ENCODE results near the gene COL17A1. TPM values are rescaled to one million over a fixed set of nuclear protein-coding genes. Genes with fewer than 3 reads are reported as not detected.
A peak's percentile ranks its signal among the peaks of the same experiment; 100 is the strongest.

COL17A1 gene
- total and polyA plus RNA-seq, 5 donors = 0.07 to 0.43 (median 0.13) TPM; not detected in 1

GRCh38 chr10:104038958-104039752, 46.5 kb downstream of the COL17A1 start:
- no peaks in the 10 kb centered on the region for H3K9me3 ChIP-seq (ENCODE audit: control insufficient read depth, low read length)
- intact Hi-C loops (cut with DNase I) = no loop called here
- H3K27me3 ChIP-seq (ENCODE audit: control insufficient read depth, insufficient read depth) = no peaks in the 10 kb centered on the region
- no peaks in the 10 kb centered on the region for H3K4me1 ChIP-seq (ENCODE audit: control insufficient read depth, insufficient read depth, low read length)
- DNase-seq (no peak), ATAC-seq (no peak)
- 91% methylated on average over 7 of the region's 7 CpGs for WGBS
- H3K27ac ChIP-seq (ENCODE audit: low read length) = no peak overlapping the region
- no peak overlapping the region for H3K4me3 ChIP-seq (ENCODE audit: low read length)

DNA sequence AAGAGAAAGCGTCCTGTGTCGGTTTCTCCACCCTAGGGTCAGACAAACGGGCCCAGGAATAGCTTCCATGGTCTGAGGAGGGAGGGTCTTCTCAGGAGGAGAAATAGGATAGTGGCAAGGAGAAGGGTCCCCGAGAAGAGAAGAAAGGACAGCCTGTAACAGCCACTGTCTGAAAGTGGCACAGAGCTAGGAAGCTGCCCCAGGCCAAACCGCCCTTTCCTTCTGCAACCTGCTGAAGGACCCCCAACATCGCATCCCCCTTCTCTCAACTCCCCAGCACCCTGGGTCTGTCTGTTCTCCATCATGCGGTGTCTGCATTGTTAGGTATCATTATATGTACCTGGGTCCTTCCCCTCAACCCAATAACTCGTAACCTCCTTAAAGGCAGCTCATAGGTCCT, 47.1 kb downstream of the COL17A1 start:
- ATAC-seq (no peak), DNase-seq (no peak)
- intact Hi-C loops (cut with DNase I) = no loop called here
- no peaks in the 10 kb centered on the region for H3K9me3 ChIP-seq (ENCODE audit: control insufficient read depth, low read length)
- 82% methylated on average over 8 of the region's 8 CpGs for WGBS
- H3K27ac ChIP-seq (ENCODE audit: low read length) = no peak overlapping the region
- H3K27me3 ChIP-seq (ENCODE audit: control insufficient read depth, insufficient read depth) = no peaks in the 10 kb centered on the region
- no peak overlapping the region for H3K4me3 ChIP-seq (ENCODE audit: low read length)
- H3K4me1 ChIP-seq (ENCODE audit: control insufficient read depth, insufficient read depth, low read length) = no peaks in the 10 kb centered on the region

DNA sequence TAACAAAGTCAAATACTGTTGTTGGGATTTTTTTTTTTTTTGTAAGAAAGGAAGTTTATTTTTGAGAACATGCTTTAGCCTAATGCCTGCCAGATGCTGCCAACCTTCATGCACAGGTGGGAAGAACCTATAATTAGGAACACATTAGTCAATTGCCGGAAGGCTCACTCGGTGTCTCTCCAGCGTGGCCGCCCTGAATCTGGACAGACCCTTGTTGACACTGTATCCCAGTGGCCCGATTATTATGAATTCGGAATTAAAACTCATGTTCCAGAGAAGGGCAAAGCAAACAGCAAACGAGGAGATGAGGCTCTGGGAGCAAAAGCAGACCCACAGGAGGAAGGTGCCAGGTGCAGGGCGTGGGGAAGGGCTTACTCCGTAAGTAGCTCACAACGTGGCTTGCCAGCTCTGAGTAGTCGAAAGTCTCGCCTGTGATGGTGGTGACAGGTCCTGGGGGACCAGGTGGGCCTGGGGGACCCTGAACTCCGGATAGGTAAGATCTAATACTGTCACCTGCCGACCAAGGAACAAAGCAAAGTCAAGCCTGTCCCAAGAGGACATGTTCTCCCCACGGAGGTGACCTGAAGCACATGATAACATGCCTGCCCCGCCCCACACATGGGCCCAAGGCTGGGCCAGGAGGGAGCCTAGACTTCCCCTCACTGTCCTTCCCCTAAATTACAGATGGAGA, 48.3 kb downstream of the COL17A1 start:
- Histone ChIP-seq H3K27me3 (ENCODE audit: control insufficient read depth, insufficient read depth) (no peaks in the 10 kb centered on the region), H3K4me3 (ENCODE audit: low read length) (no peak overlapping the region), H3K9me3 (ENCODE audit: control insufficient read depth, low read length) (no peaks in the 10 kb centered on the region), H3K27ac (ENCODE audit: low read length) (no peak overlapping the region), H3K4me1 (ENCODE audit: control insufficient read depth, insufficient read depth, low read length) (no peaks in the 10 kb centered on the region)
- intact Hi-C loops (cut with DNase I) = no loop called here
- DNase-seq = no peak
- no peak for ATAC-seq
- 83% methylated on average over 16 of the region's 16 CpGs for WGBS

GRCh38 chr10:104036518-104037260, 49.0 kb downstream of the COL17A1 start:
- H3K4me1 ChIP-seq (ENCODE audit: control insufficient read depth, insufficient read depth, low read length) = no peaks in the 10 kb centered on the region
- DNase-seq = peak in 1 of 3 donors; percentile 42

DNA sequence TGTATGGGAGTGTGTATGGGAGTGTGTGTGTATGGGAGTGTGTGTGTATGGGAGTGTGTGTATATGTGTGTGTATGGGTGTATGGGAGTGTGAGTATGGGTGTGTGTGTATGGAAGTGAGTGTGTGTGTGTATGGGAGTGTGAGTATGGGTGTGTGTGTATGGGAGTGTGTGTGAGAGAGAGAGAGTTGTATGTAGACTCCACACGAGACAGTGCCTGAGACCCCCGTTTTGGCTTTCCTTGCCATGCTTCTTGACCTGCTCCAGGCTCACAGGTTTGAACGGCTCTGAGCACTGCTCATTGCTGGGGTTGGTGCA, 49.7 kb downstream of the COL17A1 start:
- no peaks in the 10 kb centered on the region for H3K27me3 ChIP-seq (ENCODE audit: control insufficient read depth, insufficient read depth)
- ATAC-seq (peak; percentile 35 to 39), DNase-seq (no peak)
- no peaks in the 10 kb centered on the region for H3K4me1 ChIP-seq (ENCODE audit: control insufficient read depth, insufficient read depth, low read length)
- H3K9me3 ChIP-seq (ENCODE audit: control insufficient read depth, low read length) = no peaks in the 10 kb centered on the region
- no peak overlapping the region for H3K27ac ChIP-seq (ENCODE audit: low read length)
- WGBS = 65% methylated on average over 3 of the region's 3 CpGs
- H3K4me3 ChIP-seq (ENCODE audit: low read length) = no peak overlapping the region
- intact Hi-C loops (cut with DNase I) = no loop called here

More at GRCh38 chr10:104036518-104037260, 49.0 kb downstream of the COL17A1 start:
- Histone ChIP-seq H3K9me3 (ENCODE audit: control insufficient read depth, low read length) (no peaks in the 10 kb centered on the region), H3K27me3 (ENCODE audit: control insufficient read depth, insufficient read depth) (no peaks in the 10 kb centered on the region), H3K27ac (ENCODE audit: low read length) (no peak overlapping the region), H3K4me3 (ENCODE audit: low read length) (no peak overlapping the region)
- ATAC-seq = no peak
- WGBS = 73% methylated on average over 21 of the region's 21 CpGs
- intact Hi-C loops (cut with DNase I) = no loop called here

GRCh38 chr10:104035194-104036068, 50.2 kb downstream of the COL17A1 start:
- Histone ChIP-seq H3K4me3 (ENCODE audit: low read length) (no peak overlapping the region), H3K9me3 (ENCODE audit: control insufficient read depth, low read length) (no peaks in the 10 kb centered on the region), H3K27me3 (ENCODE audit: control insufficient read depth, insufficient read depth) (no peaks in the 10 kb centered on the region), H3K27ac (ENCODE audit: low read length) (no peak overlapping the region), H3K4me1 (ENCODE audit: control insufficient read depth, insufficient read depth, low read length) (no peaks in the 10 kb centered on the region)
- ATAC-seq (peak in 1 of 2 donors; percentile 16), DNase-seq (no peak)
- WGBS = 79% methylated on average over 18 of the region's 18 CpGs
- intact Hi-C loops (cut with DNase I) = no loop called here

- DNase-seq = peak in 1 of 3 donors; percentile 45
- no peaks in the 10 kb centered on the region for H3K4me1 ChIP-seq (ENCODE audit: control insufficient read depth, insufficient read depth, low read length)
- intact Hi-C loops (cut with DNase I) = no loop called here
- peak in 1 of 2 donors; percentile 11 for ATAC-seq
- H3K27ac ChIP-seq (ENCODE audit: low read length) = no peak overlapping the region
- no peaks in the 10 kb centered on the region for H3K27me3 ChIP-seq (ENCODE audit: control insufficient read depth, insufficient read depth)
- H3K4me3 ChIP-seq (ENCODE audit: low read length) = no peak overlapping the region
- no peaks in the 10 kb centered on the region for H3K9me3 ChIP-seq (ENCODE audit: control insufficient read depth, low read length)
- WGBS = 64% methylated on average over 23 of the region's 23 CpGs
Measured at GRCh38 chr10:104034401-104035193, 51.1 kb downstream of the COL17A1 start.

GRCh38 chr10:104033966-104034365, 51.7 kb downstream of the COL17A1 start:
- no peak overlapping the region for H3K27ac ChIP-seq (ENCODE audit: low read length)
- no peaks in the 10 kb centered on the region for H3K27me3 ChIP-seq (ENCODE audit: control insufficient read depth, insufficient read depth)
- WGBS = 77% methylated on average over 11 of the region's 11 CpGs
- peaks cover 2% of the 10 kb centered on the region for H3K4me1 ChIP-seq (ENCODE audit: control insufficient read depth, insufficient read depth, low read length)
- H3K9me3 ChIP-seq (ENCODE audit: control insufficient read depth, low read length) = no peaks in the 10 kb centered on the region
- no peak overlapping the region for H3K4me3 ChIP-seq (ENCODE audit: low read length)
- no peak for DNase-seq
- no peak for ATAC-seq
- intact Hi-C loops (cut with DNase I) = no loop called here

DNA sequence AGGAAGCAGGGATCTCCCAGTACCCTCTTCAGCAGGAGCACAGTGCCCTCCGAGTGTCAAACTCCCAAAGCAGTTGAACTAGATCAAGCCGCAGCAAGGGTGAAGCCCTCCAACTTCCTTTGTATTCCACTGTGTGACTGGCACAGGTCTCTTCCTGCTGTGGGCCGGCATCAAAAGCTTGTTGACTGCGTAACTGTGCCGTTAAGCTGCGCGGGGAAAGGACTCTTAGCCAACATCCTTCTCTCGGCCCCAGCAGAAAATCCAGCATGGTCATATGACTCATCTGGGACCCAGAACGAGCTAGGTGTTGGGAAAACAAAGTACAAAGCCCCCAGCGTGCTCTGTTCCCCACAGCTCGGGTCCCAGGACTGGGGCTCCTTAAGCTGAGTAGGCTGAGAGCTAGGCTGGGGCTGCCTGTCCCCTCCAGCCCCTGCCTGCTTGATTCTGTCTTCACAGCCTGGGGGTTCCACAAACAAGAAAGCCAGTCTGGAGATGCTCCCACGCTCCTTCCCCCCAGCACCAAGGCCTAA, 52.2 kb downstream of the COL17A1 start:
- intact Hi-C loops (cut with DNase I) = no loop called here
- Histone ChIP-seq H3K9me3 (ENCODE audit: control insufficient read depth, low read length) (no peaks in the 10 kb centered on the region), H3K27me3 (ENCODE audit: control insufficient read depth, insufficient read depth) (no peaks in the 10 kb centered on the region), H3K4me1 (ENCODE audit: control insufficient read depth, insufficient read depth, low read length) (peaks cover 2% of the 10 kb centered on the region), H3K27ac (ENCODE audit: low read length) (no peak overlapping the region), H3K4me3 (ENCODE audit: low read length) (no peak overlapping the region)
- no peak for DNase-seq
- no peak for ATAC-seq
- WGBS = 76% methylated on average over 12 of the region's 12 CpGs

Data from right cardiac atrium (tissue), 5 donors.